ENCODE results near the gene CFAP300.

- TF ChIP-seq CTCF (IDR thresholded peaks at IDR 0.05 in 8 of 11, conservative IDR thresholded peaks at IDR 0.05 in 3 of 11) (no peak), POLR2AphosphoS5 (IDR thresholded peaks at IDR 0.05) (no peak)
These were observed 73.3 kb downstream of the CFAP300 start for GRCh38 chr11:102120437-102120973.

All from spleen (tissue), 7 donors.